Glomerular visceral epithelial cell (primary cell): ENCODE data around the gene TSPAN5.
"Not testable (repeated sequence)": the region's sequence is repeated elsewhere in the genome, so short reads cannot be mapped to it uniquely, and the experiment has no call there.

Experiments
- DNase-seq: peaks from one replicate; pipeline ENCODE4 v3.0.0-alpha.2; 2016; ENCODE audit errors: extremely low spot score

Gene TSPAN5

DNA sequence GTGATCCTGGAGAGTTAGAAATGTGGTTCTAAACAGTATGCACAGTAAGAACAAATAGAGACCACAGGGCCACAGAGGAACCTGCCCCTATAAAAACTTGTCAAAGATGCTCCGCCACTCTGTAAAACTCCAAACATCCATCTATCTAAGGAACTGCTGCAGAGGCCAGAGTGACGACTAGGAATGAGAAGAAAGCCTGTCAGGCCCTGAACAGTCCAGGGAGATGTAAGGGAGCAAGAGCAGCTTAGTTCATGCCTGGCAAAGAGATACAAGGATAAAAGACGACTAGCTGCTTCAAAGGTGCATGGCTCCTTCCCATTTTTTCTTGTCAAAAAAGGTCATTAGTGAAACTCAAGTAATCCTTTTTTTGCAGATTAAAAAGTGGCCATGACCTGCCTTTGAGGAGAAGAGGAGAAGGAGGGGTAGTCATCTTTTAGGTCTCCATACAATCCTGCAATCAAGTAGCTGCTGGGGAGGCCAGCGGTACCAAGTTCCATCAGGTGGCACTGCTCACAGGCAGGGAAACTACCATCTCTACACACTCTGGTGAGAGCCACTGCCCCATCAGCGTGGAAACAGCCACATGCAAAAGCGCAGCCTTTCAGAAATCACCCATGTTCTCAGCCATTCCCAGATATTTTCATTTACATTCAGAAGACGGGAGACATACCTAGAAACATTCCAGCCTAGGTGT lies 162.1 kb downstream of the TSPAN5 start:
- DNase-seq, result no peak

DNA sequence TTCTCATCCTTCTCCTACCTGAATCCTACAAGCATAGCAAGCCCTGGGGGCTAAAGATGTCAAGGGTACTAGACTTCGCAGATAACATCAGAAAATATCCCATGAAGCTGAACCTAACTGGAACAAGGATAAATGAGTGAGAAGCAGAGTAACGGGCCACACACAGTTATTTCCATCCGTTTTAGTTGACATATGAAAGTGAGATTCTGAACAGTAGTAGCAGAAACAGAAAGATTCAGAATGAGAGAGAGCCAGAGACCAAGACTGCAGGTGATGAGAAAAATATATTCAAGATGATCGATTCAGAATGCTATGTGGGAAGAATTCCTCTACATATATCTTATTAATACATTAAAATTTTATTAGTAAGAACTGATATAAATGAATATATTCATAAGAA lies 165.1 kb downstream of the TSPAN5 start:
- DNase-seq, result no peak

DNA sequence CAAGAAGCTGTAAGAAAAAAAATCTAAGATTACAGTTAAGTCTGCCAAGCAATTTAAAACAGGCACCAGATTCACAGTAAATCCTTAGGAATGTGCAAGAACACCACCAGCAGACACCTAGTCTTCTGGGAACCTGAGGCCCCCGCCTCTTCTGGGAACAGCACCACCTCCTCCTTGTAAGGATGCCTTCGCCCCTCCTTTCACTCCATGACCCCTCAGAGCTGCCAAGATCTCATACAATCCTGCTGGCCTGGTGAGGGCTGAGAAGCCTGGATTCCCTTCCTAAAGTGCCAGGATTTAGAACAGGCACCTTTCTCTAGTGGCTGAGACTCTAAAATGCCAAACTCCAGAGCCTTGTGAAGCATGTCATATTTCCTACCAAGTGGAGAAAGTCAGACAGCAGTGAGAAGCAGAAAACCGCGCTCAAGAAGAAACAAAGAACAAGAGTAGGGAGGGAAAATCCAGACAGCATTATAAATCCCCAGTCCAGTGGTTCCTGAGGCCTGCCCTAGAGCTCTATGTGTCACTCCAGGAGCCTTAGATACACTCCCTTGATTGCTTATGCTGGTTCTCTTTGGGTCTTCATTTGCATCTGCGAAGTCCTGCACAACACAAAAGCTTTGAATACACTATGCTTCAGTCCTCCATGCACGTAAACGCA lies 166.4 kb downstream of the TSPAN5 start:
- peak; percentile 67 for DNase-seq

DNA sequence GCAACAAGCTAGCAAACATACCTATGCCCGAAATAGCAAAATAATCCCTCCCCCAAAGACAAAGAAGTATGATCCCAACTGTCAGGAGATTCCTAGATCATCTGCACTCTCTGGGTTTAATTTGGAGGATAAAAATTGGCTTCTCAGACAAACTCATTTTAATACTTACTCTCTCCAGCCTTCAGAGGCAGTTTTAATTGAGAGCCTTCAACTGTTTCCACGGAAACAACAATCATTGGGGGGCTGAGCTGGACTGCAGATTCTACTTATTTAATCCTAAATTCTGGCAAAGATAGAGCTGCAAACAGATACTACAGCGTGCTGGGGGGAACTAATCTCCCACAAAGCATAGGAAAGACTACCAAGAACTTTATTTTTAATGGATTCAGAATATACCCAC lies 168.2 kb downstream of the TSPAN5 start:
- no peak for DNase-seq

DNA sequence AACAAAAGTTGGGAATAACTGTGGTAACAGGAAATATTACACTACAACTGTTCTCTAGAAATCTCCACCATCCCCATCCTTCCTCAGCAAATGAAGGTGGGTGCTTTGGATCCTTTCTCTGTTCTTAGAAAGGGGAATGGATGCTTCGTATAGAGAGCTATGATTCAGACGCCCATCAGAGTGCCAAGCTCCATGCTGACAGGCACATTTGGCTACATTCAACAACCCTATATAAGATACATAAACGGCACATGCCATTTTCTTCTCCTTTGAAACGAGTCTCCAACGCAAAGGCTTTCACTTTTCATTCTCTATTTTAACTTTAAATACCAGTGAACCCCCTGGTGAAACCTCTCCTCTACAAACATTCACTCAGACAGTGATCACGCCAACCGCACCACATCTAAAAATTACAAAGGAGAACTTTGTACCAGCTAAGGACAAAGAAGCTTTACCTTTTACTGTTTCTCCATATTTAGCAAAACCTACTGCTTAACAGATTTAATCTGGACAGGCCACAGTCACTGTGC lies 172.5 kb downstream of the TSPAN5 start:
- DNase-seq, result no peak

GRCh38 chr4:98484031-98484430 lies 174.4 kb downstream of the TSPAN5 start:
- DNase-seq, result peak; percentile 42

- DNase-seq, result peak; percentile 54
These were observed 175.3 kb downstream of the TSPAN5 start for GRCh38 chr4:98482847-98483806.

DNA sequence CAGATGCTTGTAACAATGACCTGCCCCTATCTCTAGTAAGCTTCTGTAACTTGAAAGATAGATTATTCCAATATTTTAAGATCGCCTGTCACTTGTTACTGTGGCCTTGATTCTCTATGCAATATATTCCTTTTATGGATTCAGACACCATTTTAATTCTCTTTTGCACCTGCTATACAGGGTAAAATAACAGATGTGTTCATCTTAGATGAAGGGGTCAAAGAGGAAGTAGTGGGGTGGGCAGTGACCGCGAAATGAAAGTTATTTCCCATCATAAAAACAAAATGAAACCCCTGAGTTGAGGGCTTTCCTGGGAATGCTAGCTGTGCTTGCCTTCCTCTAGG lies 175.9 kb downstream of the TSPAN5 start:
- no peak for DNase-seq

GRCh38 chr4:98481167-98481566 lies 177.2 kb downstream of the TSPAN5 start:
- DNase-seq, result no peak

DNA sequence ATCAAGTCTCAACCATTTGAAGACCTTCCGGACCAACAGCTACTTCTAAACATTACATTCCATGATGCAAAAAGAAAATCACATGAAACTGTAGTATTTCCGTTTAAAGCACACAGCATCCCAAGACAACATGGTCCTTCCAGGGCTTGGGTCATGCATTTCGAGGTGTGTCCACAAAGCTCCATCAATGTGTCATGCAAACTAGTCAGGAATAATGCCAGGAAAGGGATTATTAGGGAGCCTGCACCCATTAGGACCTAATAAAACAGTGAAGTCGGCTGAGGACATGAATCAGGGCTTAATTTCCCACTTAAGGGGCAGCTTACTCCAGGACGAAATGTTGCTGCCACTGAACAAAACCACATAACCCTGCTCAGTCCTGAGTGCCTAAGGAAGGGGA lies 177.9 kb downstream of the TSPAN5 start:
- no peak for DNase-seq

DNA sequence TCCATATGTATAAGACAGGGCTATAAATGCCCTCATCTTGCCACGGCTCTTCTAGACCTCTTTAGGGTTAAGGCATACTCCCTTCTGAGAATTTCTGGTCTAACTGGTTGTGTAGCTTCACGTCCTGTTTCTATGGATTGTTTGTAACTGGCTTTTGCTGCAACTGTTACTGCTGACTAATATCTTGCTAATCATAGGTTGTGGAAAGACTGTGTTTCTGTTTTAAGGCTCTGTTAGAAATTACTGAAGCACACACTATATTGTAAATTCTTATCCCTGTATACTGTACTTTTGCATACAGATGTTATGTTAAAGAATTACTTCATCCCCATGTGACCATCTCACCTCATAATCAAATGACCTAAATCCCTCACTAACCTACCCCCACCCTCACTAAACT lies 178.8 kb downstream of the TSPAN5 start:
- DNase-seq, result not testable (repeated sequence)

DNA sequence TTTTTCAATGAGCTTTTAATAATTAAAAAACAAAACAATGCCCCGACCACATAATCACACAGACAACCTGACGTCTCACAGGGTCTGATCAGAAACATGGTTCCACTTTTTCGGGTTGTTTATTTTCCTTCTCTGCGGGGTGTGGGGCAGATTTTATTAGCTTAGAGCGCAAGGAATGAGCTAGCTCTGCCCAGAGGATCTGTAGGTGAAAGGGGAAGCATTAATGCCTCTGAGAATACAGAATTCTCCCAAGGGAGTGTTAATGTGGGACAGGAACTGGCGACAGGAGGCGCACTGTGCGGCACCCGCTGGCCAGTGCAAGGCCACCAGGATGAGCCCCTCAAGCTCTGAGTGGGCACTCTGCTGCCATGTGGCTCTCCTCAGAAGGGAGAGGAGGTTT lies 181.5 kb downstream of the TSPAN5 start:
- no peak for DNase-seq

GRCh38 chr4:98474408-98474844 lies 184.0 kb downstream of the TSPAN5 start:
- peak; percentile 83 for DNase-seq

DNA sequence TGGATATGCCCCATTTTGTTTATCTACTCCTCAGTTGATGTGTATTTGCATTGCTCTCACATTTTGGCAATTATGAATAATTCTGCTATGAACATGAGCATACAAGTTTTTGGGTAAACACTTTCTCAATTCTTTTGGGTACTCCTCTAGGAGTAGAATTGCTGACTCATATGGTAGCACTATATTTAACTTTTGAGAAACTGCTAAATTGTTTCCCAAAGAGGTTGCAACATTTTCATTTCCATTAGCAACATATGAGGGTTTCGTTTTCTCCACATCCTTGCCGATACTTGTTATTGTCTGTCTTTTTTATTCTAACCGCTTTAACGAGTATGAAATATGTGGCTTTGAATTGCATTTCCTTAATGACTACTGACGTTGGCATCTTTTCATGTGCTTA lies 185.4 kb downstream of the TSPAN5 start:
- DNase-seq, result no peak

- peak; percentile 93 for DNase-seq
These were observed 187.6 kb downstream of the TSPAN5 start for GRCh38 chr4:98470831-98471230.

DNA sequence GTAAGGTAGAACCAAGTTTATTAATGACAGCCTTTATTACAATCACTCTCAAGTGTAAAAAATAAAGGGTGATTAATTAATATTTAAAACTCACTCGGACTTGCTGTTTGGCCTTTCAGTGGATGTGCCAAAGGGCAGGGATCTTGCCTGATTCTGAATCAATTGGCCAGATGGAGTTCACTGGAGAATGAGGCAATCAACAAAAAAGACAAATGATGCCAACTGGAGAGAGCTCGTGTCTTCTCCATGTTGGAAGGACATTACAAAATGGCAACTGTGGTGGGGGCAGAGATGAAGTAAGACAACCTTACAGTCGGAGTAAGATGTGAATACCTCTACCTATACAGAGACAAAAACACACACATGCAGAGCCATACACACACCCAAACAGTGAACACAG lies 188.0 kb downstream of the TSPAN5 start:
- DNase-seq, result no peak

- no peak for DNase-seq
These were observed 188.6 kb downstream of the TSPAN5 start for GRCh38 chr4:98469771-98470170.

- DNase-seq, result no peak
These were observed 189.7 kb downstream of the TSPAN5 start for GRCh38 chr4:98468709-98469108.

DNA sequence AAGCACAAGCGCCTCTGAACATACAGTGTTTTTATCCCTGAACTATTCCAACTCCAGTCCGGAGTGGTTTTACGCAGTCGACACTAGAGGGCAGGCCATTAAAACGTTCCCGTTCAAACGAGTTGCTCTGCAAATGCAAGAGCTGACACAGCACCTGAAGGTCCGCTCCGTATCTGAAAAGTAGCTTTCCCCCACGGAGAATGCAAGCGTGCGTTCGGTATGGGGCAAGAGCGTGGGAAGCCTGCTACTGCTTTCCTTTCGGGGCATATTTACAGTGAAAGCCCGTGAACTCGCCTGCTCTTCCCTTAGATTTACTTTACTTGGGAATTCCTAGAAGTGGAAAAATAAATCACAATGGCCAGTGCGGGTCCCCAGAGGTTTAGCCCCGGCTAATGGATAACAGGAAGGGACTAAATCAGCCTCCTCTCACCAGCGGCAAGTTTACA lies 190.8 kb downstream of the TSPAN5 start:
- DNase-seq, result peak; percentile 86

GRCh38 chr4:98466868-98467599 lies 191.4 kb downstream of the TSPAN5 start:
- DNase-seq, result no peak

DNA sequence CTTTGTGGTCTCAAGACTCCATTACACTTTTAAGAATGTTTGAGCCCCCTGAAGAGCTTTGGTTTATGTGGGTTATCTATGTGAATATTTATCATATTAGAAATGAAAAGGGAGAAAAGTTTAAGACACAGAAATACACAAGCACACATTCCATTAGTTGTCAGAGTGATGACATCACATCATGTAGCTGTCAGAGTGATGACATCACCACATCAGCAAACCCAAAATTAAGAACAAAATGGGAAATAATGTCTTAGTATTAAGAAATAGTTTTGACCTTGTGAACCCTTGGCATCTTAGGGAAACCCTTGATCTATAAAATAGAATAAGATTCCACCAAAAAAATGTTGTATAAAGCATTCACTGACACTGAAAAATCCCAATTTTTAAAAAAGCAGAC lies 195.9 kb downstream of the TSPAN5 start:
- no peak for DNase-seq
